CD4-positive, alpha-beta T cell (primary cell): ENCODE measurements around the gene SLC17A9. TPM values are rescaled to one million over a fixed set of nuclear protein-coding genes. Genes with fewer than 3 reads are reported as not detected.

Source experiments
- ATAC-seq: fragments of 200-7000 bp; cut with Tn5 transposase; one replicate; pipeline ENCODE4 v1.10.0; 2022; ENCODE audit warnings: mild to moderate bottlenecking; ENCODE audit not compliant: poor library complexity
- CTCF ChIA-PET: fragments of 350-600 bp; sonication (Branson Sonifier 250); formaldehyde crosslinking; loops from one replicate; lab custom pipeline; 2021; ENCODE audit warnings: antibody characterized with exemption, inconsistent platforms; lab: Charles Lee
- POLR2A ChIA-PET: fragments of 350-600 bp; sonication (Branson Sonifier 250); formaldehyde crosslinking; loops from one replicate; lab custom pipeline; 2021; ENCODE audit warnings: antibody characterized with exemption, inconsistent platforms; lab: Charles Lee
- DNase-seq, 14 experiments: peaks; one replicate each; pipeline ENCODE4 v3.0.0-alpha.2; 2013 to 2020; ENCODE audit warnings: mixed read lengths in 2 of 14
- H3K27ac ChIP-seq, 2 donors: one replicate each; pipeline versions ENCODE4 v1.5.1 to v1.7.0; 2013; ENCODE audit warnings: low read length in 2 of 2, low read depth in 1 of 2, mild to moderate bottlenecking in 1 of 2
- H3K27me3 ChIP-seq, 2 experiments: 1 replicate in 1 of 2; 2 replicates in 1 of 2; pipeline versions ENCODE4 v1.6.1 to v1.7.0; 2013; ENCODE audit warnings: low read length in 2 of 2, control low read depth in 1 of 2, mild to moderate bottlenecking in 1 of 2, moderate library complexity in 1 of 2; ENCODE audit not compliant: insufficient read depth in 2 of 2, control insufficient read depth in 1 of 2
- H3K36me3 ChIP-seq: one replicate; pipeline ENCODE4 v1.6.1; 2013; ENCODE audit warnings: low read length, control low read depth; ENCODE audit not compliant: insufficient read depth
- H3K4me1 ChIP-seq: one replicate; pipeline ENCODE4 v1.6.1; 2013; ENCODE audit warnings: low read length, control low read depth; ENCODE audit not compliant: insufficient read depth
- H3K4me3 ChIP-seq: one replicate; pipeline ENCODE4 v1.5.1; 2013; ENCODE audit warnings: mild to moderate bottlenecking, low read length, moderate library complexity
- H3K9me3 ChIP-seq, 2 experiments: 1 replicate in 1 of 2; 2 replicates in 1 of 2; pipeline versions ENCODE4 v1.6.1 to v1.7.0; 2013; ENCODE audit warnings: low read length in 2 of 2, mild to moderate bottlenecking in 2 of 2, control low read depth in 1 of 2, moderate library complexity in 1 of 2; ENCODE audit not compliant: control insufficient read depth in 1 of 2, insufficient read depth in 1 of 2
- H3K27ac Mint-ChIP-seq: one replicate; pipeline ENCODE4 v1.8.0; 2020; ENCODE audit warnings: mixed read lengths
- H3K27me3 Mint-ChIP-seq: one replicate; pipeline ENCODE4 v1.8.0; 2021; ENCODE audit warnings: mixed read lengths
- H3K36me3 Mint-ChIP-seq: one replicate; pipeline ENCODE4 v1.8.0; 2021; ENCODE audit warnings: low read depth, mixed read lengths
- H3K4me1 Mint-ChIP-seq: one replicate; pipeline ENCODE4 v1.8.0; 2021; ENCODE audit warnings: low read depth, mixed read lengths
- H3K4me3 Mint-ChIP-seq: one replicate; pipeline ENCODE4 v1.8.0; 2020; ENCODE audit warnings: mild to moderate bottlenecking, mixed read lengths
- H3K9me3 Mint-ChIP-seq: one replicate; pipeline ENCODE4 v1.8.0; 2020; ENCODE audit warnings: mixed read lengths
- CTCF ChIP-seq: fragments of 200-600 bp; IDR thresholded peaks from one replicate; pipeline ENCODE4 v1.8.0; 2022; ENCODE audit warnings: antibody characterized with exemption, mild to moderate bottlenecking
- intact Hi-C, 2 experiments: fragments of 100-400 bp; cut with DNase I in 1 of 2; cut with micrococcal nuclease in 1 of 2; formaldehyde crosslinking; loops; one replicate each; pipeline versions ENCODE4 v1.15.1 to v1.9.0; 2023 to 2025; cut with DNase I, micrococcal nuclease
- total RNA-seq, 174 experiments: library from RNA in 2 of 174; stranded (reverse) in 2 of 174; gene quantifications; one replicate each; pipeline ENCODE4 v1.2.3 and lab custom pipeline; 2021 to 2026

Gene SLC17A9
- total RNA-seq, 2 experiments from 2014 or later: 3.5 to 5.5 TPM

GRCh38 chr20:62997417-62998035 is 45.0 kb downstream of the SLC17A9 start:
- no peak for ATAC-seq
- H3K4me1 ChIP-seq: peaks cover 3% of the 10 kb centered on the region

GRCh38 chr20:62998449-62998848 is 45.9 kb downstream of the SLC17A9 start:
- no peaks in the 10 kb centered on the region for H3K36me3 ChIP-seq
- H3K27ac ChIP-seq: no peak overlapping the region
- POLR2A ChIA-PET: no interaction called here
- H3K4me1 ChIP-seq: peaks cover 3% of the 10 kb centered on the region
- peaks cover 18 to 27% of the 10 kb centered on the region in 2 experiments for H3K27me3 ChIP-seq
- Mint-ChIP-seq H3K27ac (no peak overlapping the region), H3K27me3 (peaks cover 49% of the 10 kb centered on the region), H3K9me3 (no peaks in the 10 kb centered on the region), H3K4me1 (no peaks in the 10 kb centered on the region), H3K36me3 (no peaks in the 10 kb centered on the region), H3K4me3 (no peak overlapping the region)
- CTCF ChIA-PET: no interaction called here
- no peak for TF ChIP-seq CTCF
- no peak for DNase-seq
- peaks cover 0 to 14% of the 10 kb centered on the region in 2 experiments for H3K9me3 ChIP-seq
- H3K4me3 ChIP-seq: no peak overlapping the region
- ATAC-seq: no peak
- intact Hi-C loops: no loop called here

More at GRCh38 chr20:62997417-62998035, 45.0 kb downstream of the SLC17A9 start:
- H3K36me3 ChIP-seq: no peaks in the 10 kb centered on the region
- Mint-ChIP-seq H3K9me3 (no peaks in the 10 kb centered on the region), H3K27ac (no peak overlapping the region), H3K27me3 (peaks cover 44% of the 10 kb centered on the region), H3K36me3 (no peaks in the 10 kb centered on the region), H3K4me3 (no peak overlapping the region), H3K4me1 (no peaks in the 10 kb centered on the region)
- peaks cover 11 to 18% of the 10 kb centered on the region in 2 experiments for H3K27me3 ChIP-seq
- no peak for TF ChIP-seq CTCF
- CTCF ChIA-PET: interaction anchor here (1.8 kb wide), 1 partner anchor 25 kb away, joined by 5 read pairs; no protein-coding TSS in a partner anchor
- POLR2A ChIA-PET: no interaction called here
- no peak overlapping the region for H3K27ac ChIP-seq
- DNase-seq: no peak
- H3K4me3 ChIP-seq: no peak overlapping the region
- intact Hi-C loops: no loop called here
- peaks cover 0 to 14% of the 10 kb centered on the region in 2 experiments for H3K9me3 ChIP-seq

- Mint-ChIP-seq H3K4me1 (peaks cover 3% of the 10 kb centered on the region), H3K4me3 (no peak overlapping the region), H3K27me3 (peaks cover 61% of the 10 kb centered on the region), H3K36me3 (no peaks in the 10 kb centered on the region), H3K27ac (no peak overlapping the region), H3K9me3 (no peaks in the 10 kb centered on the region)
- POLR2A ChIA-PET: no interaction called here
- DNase-seq (no peak), ATAC-seq (no peak)
- intact Hi-C loops: no loop called here
- CTCF ChIA-PET: interaction anchor here (2.4 kb wide), 1 partner anchor 27 kb away, joined by 10 read pairs; no protein-coding TSS in a partner anchor
- no peak overlapping the region for H3K4me3 ChIP-seq
- H3K9me3 ChIP-seq: peaks cover 0 to 15% of the 10 kb centered on the region in 2 experiments
- H3K36me3 ChIP-seq: no peaks in the 10 kb centered on the region
- no peak for TF ChIP-seq CTCF
- H3K27ac ChIP-seq: no peak overlapping the region
- peaks cover 25 to 38% of the 10 kb centered on the region in 2 experiments for H3K27me3 ChIP-seq
- H3K4me1 ChIP-seq: peaks cover 4% of the 10 kb centered on the region
These were observed 47.1 kb downstream of the SLC17A9 start for GRCh38 chr20:62999580-62999979.
